Right cardiac atrium (tissue), 5 donors: ENCODE results near the gene CCDC33. TPM values are rescaled to one million over a fixed set of nuclear protein-coding genes. Genes with fewer than 3 reads are reported as not detected.

ENCODE experiments used
- ATAC-seq, 2 donors: fragments of 200-7000 bp; cut with Tn5 transposase; one replicate each; pipeline versions ENCODE4 v1.8.0 to v1.9.1; 2020; ENCODE audit warnings: moderate library complexity in 2 of 2, mild to moderate bottlenecking in 1 of 2
- DNase-seq, 3 donors: peaks; one replicate each; pipeline ENCODE4 v3.0.0-alpha.2; 2020
- H3K27ac ChIP-seq: one replicate; pipeline ENCODE4 v1.5.1; 2013; ENCODE audit warnings: mild to moderate bottlenecking, low read length, control low read depth, moderate library complexity
- H3K27me3 ChIP-seq: one replicate; pipeline ENCODE4 v1.6.1; 2013; ENCODE audit not compliant: control insufficient read depth, insufficient read depth
- H3K4me1 ChIP-seq: one replicate; pipeline ENCODE4 v1.6.1; 2013; ENCODE audit warnings: low read length; ENCODE audit not compliant: control insufficient read depth, insufficient read depth
- H3K4me3 ChIP-seq: one replicate; pipeline ENCODE4 v1.5.1; 2013; ENCODE audit warnings: low read length, control low read depth
- H3K9me3 ChIP-seq: one replicate; pipeline ENCODE4 v1.6.1; 2013; ENCODE audit warnings: low read length; ENCODE audit not compliant: control insufficient read depth
- WGBS: extraction: QIAGEN DNeasy Blood & Tissue Kit; methylation state at CpG from one replicate; pipeline ENCODE4 v1.1.7; 2013; 5-methylcytosine and 5-hydroxymethylcytosine counted together
- intact Hi-C, 4 donors: fragments of 100-400 bp; cut with DNase I; formaldehyde crosslinking; loops; one replicate each; pipeline versions ENCODE4 v1.11.0 to v1.14.0; 2022 to 2023
- polyA plus RNA-seq: library from polyadenylated mRNA; stranded (reverse); fragments of 200-250 nt; gene quantifications from one replicate; pipeline ENCODE4 v1.2.3, GENCODE V29; 2013
- total RNA-seq, 4 donors: library from RNA; stranded (reverse); fragmentation: NEBNext Ultra II Directional; extraction: Animal tissue kit (Norgen Biotek cat#: 25700); gene quantifications; one replicate each; pipeline ENCODE4 v1.2.1, GENCODE V29; 2021
- donor health status: healthy with polysubstance abuse.
- donor health status: DM: no; HTN: yes; CAD: no.
- donor health status: DM: no; HTN: no; CAD: no.
- donor health status: DM: no; HTN: yes; CAD: no; lungs with severe emphysema.
- donor health status: DM: yes; HTN: yes; CAD: no.

The CCDC33 gene
- total and polyA plus RNA-seq, 5 donors = 0.07 TPM; not detected in 4

- intact Hi-C loops = no loop called here
- Histone ChIP-seq H3K4me3 (no peak overlapping the region), H3K27ac (no peak overlapping the region), H3K27me3 (no peaks in the 10 kb centered on the region), H3K9me3 (no peaks in the 10 kb centered on the region), H3K4me1 (no peaks in the 10 kb centered on the region)
- peak; percentile 77 to 88 for ATAC-seq
- DNase-seq = peak; percentile 88 to 95 (median 94)
- WGBS = 7% methylated on average over 20 of the region's 20 CpGs
Observed at GRCh38 chr15:74291101-74292071, 55.3 kb downstream of the CCDC33 start.

GRCh38 chr15:74293021-74293810, 57.1 kb downstream of the CCDC33 start:
- H3K4me1 ChIP-seq = no peaks in the 10 kb centered on the region
- no peaks in the 10 kb centered on the region for H3K27me3 ChIP-seq
- H3K27ac ChIP-seq = no peak overlapping the region
- 71% methylated on average over 3 of the region's 3 CpGs for WGBS
- no peaks in the 10 kb centered on the region for H3K9me3 ChIP-seq
- intact Hi-C loops = no loop called here
- no peak overlapping the region for H3K4me3 ChIP-seq
- ATAC-seq (no peak), DNase-seq (no peak)

- ATAC-seq = no peak
- DNase-seq = no peak
- Histone ChIP-seq H3K4me1 (no peaks in the 10 kb centered on the region), H3K9me3 (no peaks in the 10 kb centered on the region), H3K4me3 (no peak overlapping the region), H3K27ac (no peak overlapping the region), H3K27me3 (no peaks in the 10 kb centered on the region)
- intact Hi-C loops = no loop called here
- WGBS = 56% methylated on average over 1 of the region's 1 CpG
Observed at GRCh38 chr15:74294010-74294409, 57.9 kb downstream of the CCDC33 start.

- Histone ChIP-seq H3K4me3 (no peak overlapping the region), H3K27me3 (no peaks in the 10 kb centered on the region), H3K9me3 (no peaks in the 10 kb centered on the region), H3K4me1 (no peaks in the 10 kb centered on the region), H3K27ac (no peak overlapping the region)
- 59% methylated on average over 6 of the region's 6 CpGs for WGBS
- intact Hi-C loops = no loop called here
- no peak for ATAC-seq
- peak in 1 of 3 donors; percentile 13 for DNase-seq
Observed at GRCh38 chr15:74295800-74296199, 59.7 kb downstream of the CCDC33 start.

GRCh38 chr15:74297887-74298286, 61.8 kb downstream of the CCDC33 start:
- Histone ChIP-seq H3K4me1 (no peaks in the 10 kb centered on the region), H3K27me3 (no peaks in the 10 kb centered on the region), H3K27ac (no peak overlapping the region), H3K4me3 (no peak overlapping the region), H3K9me3 (no peaks in the 10 kb centered on the region)
- WGBS = 12% methylated on average over 1 of the region's 1 CpG
- peak in 1 of 3 donors; percentile 2 for DNase-seq
- intact Hi-C loops = no loop called here
- ATAC-seq = no peak

GRCh38 chr15:74300057-74300795, 64.1 kb downstream of the CCDC33 start:
- ATAC-seq (no peak), DNase-seq (peak in 1 of 3 donors; percentile 19)
- no peak overlapping the region for H3K27ac ChIP-seq
- 54% methylated on average over 26 of the region's 26 CpGs for WGBS
- H3K4me1 ChIP-seq = no peaks in the 10 kb centered on the region
- H3K27me3 ChIP-seq = no peaks in the 10 kb centered on the region
- no peak overlapping the region for H3K4me3 ChIP-seq
- no peaks in the 10 kb centered on the region for H3K9me3 ChIP-seq
- intact Hi-C loops = no loop called here

GRCh38 chr15:74301583-74302361, 65.6 kb downstream of the CCDC33 start:
- intact Hi-C loops = loop anchor here in 1 of 4 donors (2.0 kb wide), 1 partner anchor 175 kb away; no protein-coding TSS in a partner anchor
- H3K27me3 ChIP-seq = no peaks in the 10 kb centered on the region
- no peak for ATAC-seq

GRCh38 chr15:74302821-74303359, 66.8 kb downstream of the CCDC33 start:
- DNase-seq (peak in 2 of 3 donors; percentile 34 to 65), ATAC-seq (peak; percentile 29 to 48)
- H3K27ac ChIP-seq = no peak overlapping the region
- WGBS = 33% methylated on average over 7 of the region's 7 CpGs
- H3K9me3 ChIP-seq = no peaks in the 10 kb centered on the region
- H3K4me3 ChIP-seq = no peak overlapping the region
- H3K27me3 ChIP-seq = no peaks in the 10 kb centered on the region
- no peaks in the 10 kb centered on the region for H3K4me1 ChIP-seq
- intact Hi-C loops = loop anchor here in 1 of 4 donors (2.0 kb wide), 1 partner anchor 176 kb away; no protein-coding TSS in a partner anchor

More at GRCh38 chr15:74301583-74302361, 65.6 kb downstream of the CCDC33 start:
- Histone ChIP-seq H3K4me1 (no peaks in the 10 kb centered on the region), H3K4me3 (no peak overlapping the region), H3K9me3 (no peaks in the 10 kb centered on the region), H3K27ac (no peak overlapping the region)
- DNase-seq = peak in 1 of 3 donors; percentile 3
- 73% methylated on average over 7 of the region's 7 CpGs for WGBS

- Histone ChIP-seq H3K4me3 (no peak overlapping the region), H3K27ac (no peak overlapping the region), H3K4me1 (no peaks in the 10 kb centered on the region), H3K9me3 (no peaks in the 10 kb centered on the region), H3K27me3 (no peaks in the 10 kb centered on the region)
- ATAC-seq (no peak), DNase-seq (peak in 1 of 3 donors; percentile 6)
- intact Hi-C loops = loop anchor here in 1 of 4 donors (2.0 kb wide), 1 partner anchor 177 kb away; no protein-coding TSS in a partner anchor
- WGBS = 50% methylated on average over 6 of the region's 6 CpGs
Observed at GRCh38 chr15:74303741-74304309, 67.7 kb downstream of the CCDC33 start.
